HEK293 (cell line): Measurements from ENCODE around the gene COL1A1.

Experiments
- BCL11A ChIP-seq: fragments of 450-650 bp; formaldehyde crosslinking; IDR thresholded peaks from 2 replicates; pipeline ENCODE4 v1.5.1; 2016; ENCODE audit warnings: low read depth, missing biosample characterization, missing genetic modification characterization
- CTCF ChIP-seq: fragments of 450-650 bp; formaldehyde crosslinking; IDR thresholded peaks from 2 replicates; pipeline ENCODE4 v1.5.1; 2016; ENCODE audit warnings: missing biosample characterization, missing genetic modification characterization
- HOXD13 ChIP-seq: sonication (generic); formaldehyde crosslinking; IDR thresholded peaks from 2 replicates; pipeline ENCODE4 v1.8.0; 2022; ENCODE audit warnings: missing genetic modification reagents, borderline replicate concordance
- KLF16 ChIP-seq: fragments of 450-650 bp; formaldehyde crosslinking; IDR thresholded peaks from 2 replicates; pipeline ENCODE4 v1.5.1; 2017; ENCODE audit warnings: missing biosample characterization, missing genetic modification characterization
- OSR2 ChIP-seq: fragments of 450-650 bp; formaldehyde crosslinking; IDR thresholded peaks from 2 replicates; pipeline ENCODE4 v1.5.1; 2016; ENCODE audit warnings: missing biosample characterization, missing genetic modification characterization
- PRDM10 ChIP-seq: fragments of 450-650 bp; formaldehyde crosslinking; IDR thresholded peaks from 2 replicates; pipeline ENCODE4 v1.5.1; 2016; ENCODE audit warnings: missing biosample characterization, missing genetic modification characterization
- YY2 ChIP-seq: fragments of 450-650 bp; formaldehyde crosslinking; IDR thresholded peaks from 2 replicates; pipeline ENCODE4 v1.5.1; 2016; ENCODE audit warnings: missing biosample characterization, missing genetic modification characterization
- ZBTB20 ChIP-seq: fragments of 450-650 bp; formaldehyde crosslinking; IDR thresholded peaks from 2 replicates; pipeline ENCODE4 v1.5.1; 2016; ENCODE audit warnings: missing biosample characterization, missing genetic modification characterization
- ZBTB7A ChIP-seq: fragments of 450-650 bp; formaldehyde crosslinking; IDR thresholded peaks from 2 replicates; pipeline ENCODE4 v1.5.1; 2016; ENCODE audit warnings: low read depth, missing biosample characterization, missing genetic modification characterization
- ZBTB8A ChIP-seq: fragments of 450-650 bp; formaldehyde crosslinking; IDR thresholded peaks from 2 replicates; pipeline ENCODE4 v1.5.1; 2016; ENCODE audit warnings: missing biosample characterization, missing genetic modification characterization
- ZNF10 ChIP-seq: fragments of 450-650 bp; formaldehyde crosslinking; IDR thresholded peaks from 2 replicates; pipeline ENCODE4 v1.5.1; 2017; ENCODE audit warnings: missing biosample characterization, missing genetic modification characterization
- ZNF114 ChIP-seq: fragments of 450-650 bp; formaldehyde crosslinking; IDR thresholded peaks from 2 replicates; pipeline ENCODE4 v1.5.0; 2017; ENCODE audit warnings: missing biosample characterization, missing genetic modification characterization
- ZNF121 ChIP-seq: fragments of 450-650 bp; formaldehyde crosslinking; IDR thresholded peaks from 2 replicates; pipeline ENCODE4 v1.5.1; 2016; ENCODE audit warnings: missing biosample characterization, missing genetic modification characterization
- ZNF157 ChIP-seq: fragments of 450-650 bp; formaldehyde crosslinking; IDR thresholded peaks from 2 replicates; pipeline ENCODE4 v1.5.1; 2016; ENCODE audit warnings: missing biosample characterization, missing genetic modification characterization
- ZNF2 ChIP-seq: fragments of 450-650 bp; formaldehyde crosslinking; IDR thresholded peaks from 2 replicates; pipeline ENCODE4 v1.5.1; 2016; ENCODE audit warnings: missing biosample characterization, missing genetic modification characterization
- ZNF280C ChIP-seq: fragments of 450-650 bp; formaldehyde crosslinking; IDR thresholded peaks from 2 replicates; pipeline ENCODE4 v1.5.1; 2016; ENCODE audit warnings: missing biosample characterization, missing genetic modification characterization
- ZNF280D ChIP-seq: fragments of 450-650 bp; formaldehyde crosslinking; IDR thresholded peaks from 2 replicates; pipeline ENCODE4 v1.5.1; 2016; ENCODE audit warnings: missing biosample characterization, missing genetic modification characterization
- ZNF398 ChIP-seq: fragments of 450-650 bp; formaldehyde crosslinking; IDR thresholded peaks from 2 replicates; pipeline ENCODE4 v1.5.1; 2017; ENCODE audit warnings: missing biosample characterization, missing genetic modification characterization
- ZNF521 ChIP-seq: fragments of 450-650 bp; formaldehyde crosslinking; IDR thresholded peaks from 2 replicates; pipeline ENCODE4 v1.5.1; 2017; ENCODE audit warnings: missing biosample characterization, mild to moderate bottlenecking, missing genetic modification characterization
- ZNF529 ChIP-seq: fragments of 450-650 bp; formaldehyde crosslinking; IDR thresholded peaks from 2 replicates; pipeline ENCODE4 v1.5.1; 2017; ENCODE audit warnings: missing genetic modification characterization, missing biosample characterization; ENCODE audit not compliant: insufficient replicate concordance
- ZNF558 ChIP-seq: fragments of 450-650 bp; formaldehyde crosslinking; IDR thresholded peaks from 2 replicates; pipeline ENCODE4 v1.5.1; 2016; ENCODE audit warnings: missing biosample characterization, missing genetic modification characterization
- ZNF626 ChIP-seq: fragments of 450-650 bp; sonication (Bioruptor Pico); formaldehyde crosslinking; IDR thresholded peaks from 2 replicates; pipeline ENCODE4 v1.5.1; 2018; ENCODE audit warnings: missing biosample characterization, missing genetic modification characterization, inconsistent platforms
- ZNF658 ChIP-seq: fragments of 450-650 bp; formaldehyde crosslinking; IDR thresholded peaks from 2 replicates; pipeline ENCODE4; 2016; ENCODE audit warnings: missing biosample characterization, missing genetic modification characterization
- ZNF704 ChIP-seq: fragments of 450-650 bp; formaldehyde crosslinking; IDR thresholded peaks from 2 replicates; pipeline ENCODE4 v1.5.1; 2016; ENCODE audit warnings: missing biosample characterization, missing genetic modification characterization
- ZNF791 ChIP-seq: fragments of 450-650 bp; formaldehyde crosslinking; IDR thresholded peaks from 2 replicates; pipeline ENCODE4 v1.5.1; 2016; ENCODE audit warnings: missing biosample characterization, missing genetic modification characterization
- ZNF792 ChIP-seq: fragments of 450-650 bp; formaldehyde crosslinking; IDR thresholded peaks from 2 replicates; pipeline ENCODE4 v1.5.1; 2016; ENCODE audit warnings: missing biosample characterization, missing genetic modification characterization

The COL1A1 gene

GRCh38 chr17:50177983-50178834 is 23.2 kb downstream of the COL1A1 start (continued):
- TF ChIP-seq ZNF529 (tag by site-specific recombination) (no peak), KLF16 (tag by site-specific recombination) (peak; percentile 88), ZNF10 (tag by site-specific recombination) (peak; percentile 52; the same call in 1 of the 2 replicates), PRDM10 (tag by site-specific recombination) (peak; percentile 81), ZBTB8A (peak; percentile 66), ZNF521 (tag by site-specific recombination) (no peak), ZNF791 (no peak), ZNF121 (tag by site-specific recombination) (peak; percentile 99), OSR2 (peak; percentile 49; the same call in 1 of the 2 replicates), BCL11A (tag by site-specific recombination) (no peak; the same call in 1 of the 2 replicates), ZNF280D (tag by site-specific recombination) (no peak), ZNF626 (tag by site-specific recombination) (no peak), ZNF658 (tag by site-specific recombination) (no peak), CTCF (tag by site-specific recombination) (peak; percentile 99), ZBTB20 (tag by site-specific recombination) (peak; percentile 78; the same call in 1 of the 2 replicates), ZNF2 (tag by site-specific recombination) (peak; percentile 88; the same call in 1 of the 2 replicates), ZNF114 (tag by site-specific recombination) (no peak), ZNF704 (no peak), ZNF792 (no peak), ZBTB7A (tag by site-specific recombination) (no peak), ZNF280C (tag by site-specific recombination) (no peak), ZNF157 (tag by site-specific recombination) (no peak), ZNF558 (tag by site-specific recombination) (no peak), YY2 (tag by site-specific recombination) (peak; percentile 50; the same call in 1 of the 2 replicates), HOXD13 (CRISPR knock-in tag) (0 out of 2 replicates have a peak, but pooled peaks have one; percentile 28), ZNF398 (tag by site-specific recombination) (peak; percentile 90)
